Sigmoid colon (tissue), 4 donors: ENCODE results near the gene APOB.

Experiments used
- EP300 ChIP-seq, 4 donors: sonication (generic); formaldehyde crosslinking; IDR thresholded peaks; one replicate each; pipeline ENCODE4 v1.6.1; 2017; ENCODE audit warnings: antibody characterized with exemption in 4 of 4
- POLR2A ChIP-seq, 2 donors: fragments of 450-650 bp; IDR thresholded peaks; one replicate each; pipeline ENCODE4 v1.6.1; 2016; ENCODE audit warnings: antibody characterized with exemption in 2 of 2, mild to moderate bottlenecking in 2 of 2, moderate library complexity in 2 of 2
- TF ChIP-seq, protein P1 (sequence below), 4 experiments: fragments of 450-650 bp in 3 of 4; fragments of 200-600 bp in 1 of 4; IDR thresholded peaks; one replicate each; pipeline ENCODE4 v1.5.1; 2016 to 2019; ENCODE audit warnings: antibody characterized with exemption in 4 of 4, mild to moderate bottlenecking in 3 of 4, moderate library complexity in 2 of 4

DNA sequence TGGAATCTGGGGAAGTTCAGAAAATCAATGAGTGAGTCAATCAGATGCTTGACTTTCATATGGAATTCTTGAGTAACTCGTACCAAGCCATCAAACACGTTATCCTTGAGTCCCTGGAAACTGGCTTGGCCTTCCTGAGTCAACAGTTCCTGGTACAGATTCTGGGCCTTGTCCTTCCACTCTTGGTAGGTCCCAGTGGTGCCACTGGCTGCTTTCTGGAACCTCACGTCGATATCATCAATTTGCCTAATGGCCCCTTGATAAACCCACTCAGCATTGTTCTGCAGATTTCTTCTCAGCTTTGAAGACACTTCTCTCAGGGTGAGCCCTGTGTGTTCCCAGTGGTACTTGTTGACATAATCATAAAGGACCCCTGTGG lies 41.1 kb downstream of the APOB start:
- TF ChIP-seq, protein P1, sequence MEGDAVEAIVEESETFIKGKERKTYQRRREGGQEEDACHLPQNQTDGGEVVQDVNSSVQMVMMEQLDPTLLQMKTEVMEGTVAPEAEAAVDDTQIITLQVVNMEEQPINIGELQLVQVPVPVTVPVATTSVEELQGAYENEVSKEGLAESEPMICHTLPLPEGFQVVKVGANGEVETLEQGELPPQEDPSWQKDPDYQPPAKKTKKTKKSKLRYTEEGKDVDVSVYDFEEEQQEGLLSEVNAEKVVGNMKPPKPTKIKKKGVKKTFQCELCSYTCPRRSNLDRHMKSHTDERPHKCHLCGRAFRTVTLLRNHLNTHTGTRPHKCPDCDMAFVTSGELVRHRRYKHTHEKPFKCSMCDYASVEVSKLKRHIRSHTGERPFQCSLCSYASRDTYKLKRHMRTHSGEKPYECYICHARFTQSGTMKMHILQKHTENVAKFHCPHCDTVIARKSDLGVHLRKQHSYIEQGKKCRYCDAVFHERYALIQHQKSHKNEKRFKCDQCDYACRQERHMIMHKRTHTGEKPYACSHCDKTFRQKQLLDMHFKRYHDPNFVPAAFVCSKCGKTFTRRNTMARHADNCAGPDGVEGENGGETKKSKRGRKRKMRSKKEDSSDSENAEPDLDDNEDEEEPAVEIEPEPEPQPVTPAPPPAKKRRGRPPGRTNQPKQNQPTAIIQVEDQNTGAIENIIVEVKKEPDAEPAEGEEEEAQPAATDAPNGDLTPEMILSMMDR (IDR thresholded peaks at IDR 0.05): no peak
- TF ChIP-seq EP300 (IDR thresholded peaks at IDR 0.05) (no peak), POLR2A (IDR thresholded peaks at IDR 0.05) (no peak)
